ENCODE data around the gene WDR26. TPM values are rescaled to one million over a fixed set of nuclear protein-coding genes. Genes with fewer than 3 reads are reported as not detected.

Gene WDR26
- total RNA-seq, 1 experiment from 2014 or later: 81.4 TPM

- Histone ChIP-seq H2AFZ (ENCODE audit: low read length) (no peak overlapping the region), H3K14ac (ENCODE audit: insufficient read depth, low read length) (no peak overlapping the region), H3K23me2 (ENCODE audit: insufficient read length, low read depth, low read length, poor library complexity, severe bottlenecking) (peaks cover 17% of the 10 kb centered on the region), H4K8ac (replicated peaks; ENCODE audit: insufficient read length, low read depth, low read length) (no peak overlapping the region), H3T11ph (ENCODE audit: low read length) (no peak overlapping the region), H3K27me3 (ENCODE audit: insufficient read depth, low read length) (no peaks in the 10 kb centered on the region), H3K4ac (ENCODE audit: low read depth, low read length) (no peak overlapping the region), H2BK5ac (ENCODE audit: insufficient read length, low read length) (no peak overlapping the region), H3K4me1 (ENCODE audit: insufficient read depth, low read length) (no peaks in the 10 kb centered on the region), H3K9ac (ENCODE audit: extremely low read depth, insufficient read length, low read length) (no peak overlapping the region), H3K9me3 (ENCODE audit: control insufficient read depth, low read depth, low read length) (no peaks in the 10 kb centered on the region), H3K27ac (ENCODE audit: insufficient read length, low read depth, low read length) (no peak overlapping the region), H3K56ac (ENCODE audit: insufficient read length, low read depth, low read length) (no peak overlapping the region), H4K91ac (ENCODE audit: insufficient read length, low read depth, low read length) (no peak overlapping the region), H4K20me1 (ENCODE audit: control insufficient read depth, insufficient read depth, insufficient read length) (peaks cover 5% of the 10 kb centered on the region), H4K5ac (ENCODE audit: insufficient read length, low read depth, low read length) (no peak overlapping the region), H3K4me2 (ENCODE audit: insufficient read depth, insufficient read length, low read length) (no peak overlapping the region), H2BK15ac (ENCODE audit: low read depth, low read length) (no peak overlapping the region), H2BK120ac (ENCODE audit: low read depth, low read length, poor library complexity, severe bottlenecking) (no peak overlapping the region), H2AK5ac (ENCODE audit: insufficient read length, low read length) (no peak overlapping the region), H3K18ac (ENCODE audit: insufficient read length, low read depth, low read length) (no peak overlapping the region), H3K79me2 (ENCODE audit: insufficient read depth, low read length) (peaks cover 19% of the 10 kb centered on the region; the same call in 1 of the 2 replicates), H2BK12ac (ENCODE audit: insufficient read length, low read depth, low read length) (no peak overlapping the region), H3K23ac (ENCODE audit: insufficient read length, low read depth, low read length) (no peak overlapping the region), H2BK20ac (ENCODE audit: low read depth, low read length, poor library complexity, severe bottlenecking) (no peak overlapping the region), H3K79me1 (ENCODE audit: insufficient read depth, low read depth, low read length, poor library complexity, severe bottlenecking) (peaks cover 3% of the 10 kb centered on the region)
- Mint-ChIP-seq H3K4me1 (peaks cover 39 to 40% of the 10 kb centered on the region in 2 experiments), H3K27me3 (ENCODE audit: low read depth) (no peaks in the 10 kb centered on the region), H3K36me3 (ENCODE audit: insufficient read depth in 1 of 3, low read depth in 3 of 3) (peaks cover 28 to 51% (median 48%) of the 10 kb centered on the region in 3 experiments; a peak in 6 of 7 replicates), H3K4me3 (peak overlapping the region; percentile 86 to 96), H3K9me3 (no peaks in the 10 kb centered on the region), H3K27ac (peak overlapping the region in 1 of 3 experiments; percentile 61; a peak in 3 of 7 replicates)
- DNase-seq: no peak
- TF ChIP-seq, protein P1, sequence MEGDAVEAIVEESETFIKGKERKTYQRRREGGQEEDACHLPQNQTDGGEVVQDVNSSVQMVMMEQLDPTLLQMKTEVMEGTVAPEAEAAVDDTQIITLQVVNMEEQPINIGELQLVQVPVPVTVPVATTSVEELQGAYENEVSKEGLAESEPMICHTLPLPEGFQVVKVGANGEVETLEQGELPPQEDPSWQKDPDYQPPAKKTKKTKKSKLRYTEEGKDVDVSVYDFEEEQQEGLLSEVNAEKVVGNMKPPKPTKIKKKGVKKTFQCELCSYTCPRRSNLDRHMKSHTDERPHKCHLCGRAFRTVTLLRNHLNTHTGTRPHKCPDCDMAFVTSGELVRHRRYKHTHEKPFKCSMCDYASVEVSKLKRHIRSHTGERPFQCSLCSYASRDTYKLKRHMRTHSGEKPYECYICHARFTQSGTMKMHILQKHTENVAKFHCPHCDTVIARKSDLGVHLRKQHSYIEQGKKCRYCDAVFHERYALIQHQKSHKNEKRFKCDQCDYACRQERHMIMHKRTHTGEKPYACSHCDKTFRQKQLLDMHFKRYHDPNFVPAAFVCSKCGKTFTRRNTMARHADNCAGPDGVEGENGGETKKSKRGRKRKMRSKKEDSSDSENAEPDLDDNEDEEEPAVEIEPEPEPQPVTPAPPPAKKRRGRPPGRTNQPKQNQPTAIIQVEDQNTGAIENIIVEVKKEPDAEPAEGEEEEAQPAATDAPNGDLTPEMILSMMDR (conservative IDR thresholded peaks at IDR 0.05): no peak
- WGBS (ENCODE audit: extremely low coverage, insufficient read length, low lambda C conversion rate): no CpG with 5 or more reads among the region's 2 CpGs
Observed at GRCh38 chr1:224431726-224432125, 2.9 kb downstream of the WDR26 start.

Measured in H9 (cell line).